Heart right ventricle (tissue), 16 donors: ENCODE results near the gene PTPRG. TPM values are rescaled to one million over a fixed set of nuclear protein-coding genes. Genes with fewer than 3 reads are reported as not detected.

ENCODE experiments used
- ATAC-seq, 8 donors: fragments of 200-7000 bp; cut with Tn5 transposase; one replicate each; pipeline ENCODE4 v1.9.1; 2020; ENCODE audit warnings: mild to moderate bottlenecking in 8 of 8, moderate library complexity in 8 of 8, moderate number of reproducible peaks in 1 of 8
- DNase-seq, 2 donors: peaks; one replicate each; pipeline ENCODE4 v3.0.0-alpha.2; 2020
- H3K27ac ChIP-seq, 10 donors: fragments of 200-600 bp; sonication (generic) in 2 of 10; one replicate each; pipeline versions ENCODE4 v1.5.0 to v1.8.0; 2020 to 2022; ENCODE audit warnings: mild to moderate bottlenecking in 3 of 10
- H3K27me3 ChIP-seq, 7 donors: fragments of 200-600 bp; one replicate each; pipeline ENCODE4 v1.8.0; 2021 to 2022; ENCODE audit warnings: mild to moderate bottlenecking in 2 of 7
- H3K36me3 ChIP-seq, 9 donors: fragments of 200-600 bp; sonication (generic) in 1 of 9; one replicate each; pipeline versions ENCODE4 v1.5.0 to v1.8.0; 2020 to 2022; ENCODE audit warnings: mild to moderate bottlenecking in 2 of 9
- H3K4me1 ChIP-seq, 9 donors: fragments of 200-600 bp; sonication (generic) in 1 of 9; one replicate each; pipeline versions ENCODE4 v1.5.0 to v1.8.0; 2020 to 2022; ENCODE audit warnings: mild to moderate bottlenecking in 4 of 9
- H3K4me3 ChIP-seq, 10 donors: fragments of 200-600 bp; sonication (generic) in 2 of 10; one replicate each; pipeline versions ENCODE4 v1.5.0 to v1.8.0; 2020 to 2022; ENCODE audit warnings: mild to moderate bottlenecking in 7 of 10, moderate library complexity in 2 of 10
- H3K9me3 ChIP-seq, 11 donors: fragments of 200-600 bp in 10 of 11; sonication (generic) in 2 of 11; one replicate each; pipeline versions ENCODE4 v1.5.0 to v1.8.0; 2013 to 2022; ENCODE audit warnings: mild to moderate bottlenecking in 2 of 11, control low read depth in 1 of 11, moderate library complexity in 1 of 11
- CTCF ChIP-seq, 9 donors: fragments of 200-600 bp; sonication (generic) in 2 of 9; IDR thresholded peaks; one replicate each; pipeline versions ENCODE4 v1.5.0 to v1.8.0; 2021 to 2022; ENCODE audit warnings: antibody characterized with exemption in 9 of 9, mild to moderate bottlenecking in 5 of 9, moderate library complexity in 1 of 9
- WGBS, 2 donors: extraction: QIAGEN DNeasy Blood & Tissue Kit; methylation state at CpG; one replicate each; pipeline ENCODE4 v1.1.7; 2013; ENCODE audit warnings: inconsistent platforms in 1 of 2; 5-methylcytosine and 5-hydroxymethylcytosine counted together
- intact Hi-C, 10 donors: fragments of 100-400 bp; cut with DNase I; formaldehyde crosslinking; loops; one replicate each; pipeline versions ENCODE4 v1.11.1 to v1.14.2; 2022
- polyA plus RNA-seq, 2 donors: library from polyadenylated mRNA; stranded (reverse); fragments of 200-250 nt; gene quantifications; one replicate each; pipeline ENCODE4 v1.2.3, GENCODE V29; 2013
- total RNA-seq, 10 donors: library from RNA; stranded (reverse); fragmentation: NEBNext Ultra II Directional in 3 of 10; extraction: Animal tissue kit (Norgen Biotek cat#: 25700) in 3 of 10; gene quantifications; one replicate each; pipeline versions ENCODE4 v1.2.1 to v1.2.4, GENCODE V29; 2021 to 2023
- donor health status: Arrhythmogenic right ventricular cardiomyopathy.
- donor health status: ischemic (EF 13 %, LVEDD 7.1; RV severe dilation, severe dysfunction).
- donor health status: healthy with polysubstance abuse.
- donor health status: DM: no; HTN: yes; CAD: no.
- donor health status: DM: no; HTN: no; CAD: no.
- donor health status: ischemic (EF 25% LVEDD 6.9; RV normal size, moderate dysfunction).
- donor health status: ischemic (EF 25% LVEDD 5.7; RV mildly dilated, moderate dysfunction).
- donor health status: healthy.
- donor health status: DM: yes; HTN: yes; CAD: no.
- donor health status: Ischemic cardiomyopathy.
- donor health status: ischemic (EF 35%, LVEDD 5.7; RV mildly dilated, moderate dysfunction).
- donor health status: nonischemic (EF 11% LVEDD 7.7; RV severe dilation, severe dysfunction).
- donor health status: DM: yes; HTN: yes; CAD: no.
- donor health status: PGD.
- donor health status: ischemic (EF 29% LVEDD 5.4; RV normal size, mild dysfunction).
- donor health status: nonischemic (EF 23%, LVEDD 6.1; RV moderate dilation, normal function).

The PTPRG gene
- total and polyA plus RNA-seq, 12 donors = 10.1 to 38.3 (median 32.6) TPM

- intact Hi-C loops = loop anchor here in 1 of 10 donors (5.0 kb wide), 1 partner anchor 266 kb away; no protein-coding TSS in a partner anchor
- Histone ChIP-seq H3K4me1 (peaks cover under 1 to 31% (median 20%) of the 10 kb centered on the region in 9 donors), H3K27me3 (no peaks in the 10 kb centered on the region), H3K36me3 (no peaks in the 10 kb centered on the region), H3K9me3 (peaks cover 0 to 15% (median 0%) of the 10 kb centered on the region in 11 donors), H3K4me3 (no peak overlapping the region), H3K27ac (no peak overlapping the region)
- ATAC-seq = no peak
- DNase-seq = no peak
- no peak for TF ChIP-seq CTCF (IDR thresholded peaks at IDR 0.05)
These were observed 567.3 kb downstream of the PTPRG start for GRCh38 chr3:62128681-62129080.

GRCh38 chr3:62131050-62131449 lies 569.7 kb downstream of the PTPRG start:
- DNase-seq = no peak
- ATAC-seq = no peak
- no peak for TF ChIP-seq CTCF (IDR thresholded peaks at IDR 0.05)
- intact Hi-C loops = loop anchor here in 3 of 10 donors (5.0 to 10.0 kb wide), 5 partner anchors 56 to 569 kb away; partner anchors contain the start of gene PTPRG (in 2 of the 3)
- WGBS, 2 donors = 54 to 65% methylated on average over 2 of the region's 2 CpGs
- no peaks in the 10 kb centered on the region for H3K9me3 ChIP-seq
- H3K27ac ChIP-seq = no peak overlapping the region
- H3K4me3 ChIP-seq = no peak overlapping the region
- no peaks in the 10 kb centered on the region for H3K27me3 ChIP-seq
- no peaks in the 10 kb centered on the region for H3K36me3 ChIP-seq
- H3K4me1 ChIP-seq = peaks cover 10 to 47% (median 33%) of the 10 kb centered on the region in 9 donors

GRCh38 chr3:62131620-62132019 lies 570.2 kb downstream of the PTPRG start:
- Histone ChIP-seq H3K27ac (no peak overlapping the region), H3K4me3 (no peak overlapping the region), H3K27me3 (no peaks in the 10 kb centered on the region), H3K36me3 (no peaks in the 10 kb centered on the region), H3K4me1 (peaks cover 10 to 46% (median 33%) of the 10 kb centered on the region in 9 donors), H3K9me3 (no peaks in the 10 kb centered on the region)
- 59 to 64% methylated on average over 3 of the region's 3 CpGs for WGBS, 2 donors
- ATAC-seq (no peak), DNase-seq (no peak)
- peak in 7 of 9 donors; percentile 20 to 63 (median 49) for TF ChIP-seq CTCF (IDR thresholded peaks at IDR 0.05)
- intact Hi-C loops = loop anchor here in 4 of 10 donors (2.0 to 10.0 kb wide), 6 partner anchors 56 to 569 kb away; partner anchors contain the start of gene PTPRG (in 2 of the 4)

GRCh38 chr3:62132027-62132602 lies 570.7 kb downstream of the PTPRG start:
- ATAC-seq (no peak), DNase-seq (no peak)
- intact Hi-C loops = loop anchor here in 4 of 10 donors (2.0 to 10.0 kb wide), 6 partner anchors 55 to 570 kb away; partner anchors contain the start of gene PTPRG (in 2 of the 4)
- 76 to 85% methylated on average over 3 of the region's 3 CpGs for WGBS, 2 donors
- peaks cover 10 to 42% (median 32%) of the 10 kb centered on the region in 9 donors for H3K4me1 ChIP-seq
- no peak overlapping the region for H3K4me3 ChIP-seq
- TF ChIP-seq CTCF (IDR thresholded peaks at IDR 0.05) = no peak
- H3K27ac ChIP-seq = no peak overlapping the region
- H3K9me3 ChIP-seq = no peaks in the 10 kb centered on the region
- no peaks in the 10 kb centered on the region for H3K36me3 ChIP-seq
- H3K27me3 ChIP-seq = no peaks in the 10 kb centered on the region
